Measurements from ENCODE around the gene CAMKV. TPM values are rescaled to one million over a fixed set of nuclear protein-coding genes. Genes with fewer than 3 reads are reported as not detected.

The CAMKV gene
- total RNA-seq, 2 donors from 2014 or later, result not detected

DNA sequence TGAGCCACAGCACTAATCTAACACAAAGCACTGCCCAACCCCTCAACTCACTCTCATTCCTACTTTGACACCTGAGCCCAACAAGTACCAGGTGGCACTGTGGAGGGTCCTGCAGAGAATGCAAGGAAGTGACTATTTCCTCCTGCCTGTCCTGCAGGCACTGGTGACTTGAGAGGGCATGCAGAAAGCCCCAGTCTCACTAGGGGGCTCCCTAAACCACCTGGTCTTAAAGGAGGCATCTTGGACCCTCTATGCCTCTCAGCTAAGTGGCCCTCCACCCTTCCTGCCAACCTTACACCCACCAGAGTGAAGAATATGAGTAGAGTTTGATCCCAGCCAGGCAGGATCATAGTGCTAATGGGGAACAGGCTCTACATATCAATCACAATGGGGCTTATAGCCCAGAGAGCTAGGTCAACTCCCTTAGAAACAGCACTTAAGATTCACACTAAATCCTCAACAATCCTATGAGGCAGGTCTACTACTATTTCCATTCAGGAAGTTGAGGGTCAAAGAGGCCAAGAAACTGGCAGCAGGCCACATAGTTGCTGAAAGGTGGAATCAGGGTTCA, 28.5 kb downstream of the CAMKV start:
- ATAC-seq (no peak), DNase-seq (no peak)

DNA sequence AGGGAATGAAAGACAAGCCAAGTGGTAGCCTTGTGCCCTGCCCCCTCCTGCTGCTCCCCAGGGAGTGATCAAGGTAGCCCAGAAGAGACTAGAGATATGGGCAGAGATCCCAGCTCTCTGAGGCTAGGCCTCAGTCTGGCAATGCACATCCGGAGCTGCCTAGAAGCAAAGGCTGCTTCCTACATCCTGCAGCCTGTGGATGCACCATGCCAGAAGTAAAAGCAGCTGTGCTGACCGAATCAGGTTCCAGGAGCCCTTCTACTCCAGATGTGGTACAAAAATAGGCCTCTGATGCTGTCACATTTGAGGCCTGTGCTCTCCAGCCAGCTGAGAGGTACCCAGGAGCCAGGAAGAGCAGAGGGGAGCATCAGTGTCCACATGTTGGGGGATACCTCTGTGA, 29.3 kb downstream of the CAMKV start:
- ATAC-seq (no peak), DNase-seq (no peak)
- no peaks in the 10 kb centered on the region for H3K27me3 ChIP-seq
- no peak overlapping the region for H3K27ac ChIP-seq
- 64 to 67% methylated on average over 1 to 2 of the region's 2 CpGs for WGBS, 2 donors
- intact Hi-C loops (cut with DNase I), result loop anchor here (5.0 kb wide), 1 partner anchor 38 kb away; the partner anchor contains the start of gene INKA1
- TF ChIP-seq POLR2A (IDR thresholded peaks at IDR 0.05), result no peak
- TF ChIP-seq, protein P1, sequence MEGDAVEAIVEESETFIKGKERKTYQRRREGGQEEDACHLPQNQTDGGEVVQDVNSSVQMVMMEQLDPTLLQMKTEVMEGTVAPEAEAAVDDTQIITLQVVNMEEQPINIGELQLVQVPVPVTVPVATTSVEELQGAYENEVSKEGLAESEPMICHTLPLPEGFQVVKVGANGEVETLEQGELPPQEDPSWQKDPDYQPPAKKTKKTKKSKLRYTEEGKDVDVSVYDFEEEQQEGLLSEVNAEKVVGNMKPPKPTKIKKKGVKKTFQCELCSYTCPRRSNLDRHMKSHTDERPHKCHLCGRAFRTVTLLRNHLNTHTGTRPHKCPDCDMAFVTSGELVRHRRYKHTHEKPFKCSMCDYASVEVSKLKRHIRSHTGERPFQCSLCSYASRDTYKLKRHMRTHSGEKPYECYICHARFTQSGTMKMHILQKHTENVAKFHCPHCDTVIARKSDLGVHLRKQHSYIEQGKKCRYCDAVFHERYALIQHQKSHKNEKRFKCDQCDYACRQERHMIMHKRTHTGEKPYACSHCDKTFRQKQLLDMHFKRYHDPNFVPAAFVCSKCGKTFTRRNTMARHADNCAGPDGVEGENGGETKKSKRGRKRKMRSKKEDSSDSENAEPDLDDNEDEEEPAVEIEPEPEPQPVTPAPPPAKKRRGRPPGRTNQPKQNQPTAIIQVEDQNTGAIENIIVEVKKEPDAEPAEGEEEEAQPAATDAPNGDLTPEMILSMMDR (IDR thresholded peaks at IDR 0.05), result no peak
- H3K4me3 ChIP-seq, result no peak overlapping the region
- H3K9me3 ChIP-seq, result no peaks in the 10 kb centered on the region
- peaks cover 13% of the 10 kb centered on the region for H3K4me1 ChIP-seq
- H3K36me3 ChIP-seq (replicated peaks in 1 of 2; ENCODE audit: insufficient read depth in 1 of 2, low read depth in 2 of 2), result no peaks in the 10 kb centered on the region

More for the DNA sequence above, 28.5 kb downstream of the CAMKV start:
- Histone ChIP-seq H3K27me3 (no peaks in the 10 kb centered on the region), H3K4me3 (no peak overlapping the region), H3K27ac (no peak overlapping the region), H3K36me3 (replicated peaks in 1 of 2; ENCODE audit: insufficient read depth in 1 of 2, low read depth in 2 of 2) (no peaks in the 10 kb centered on the region), H3K9me3 (no peaks in the 10 kb centered on the region), H3K4me1 (peaks cover 13% of the 10 kb centered on the region)
- intact Hi-C loops (cut with DNase I), result loop anchor here (5.0 kb wide), 1 partner anchor 39 kb away; the partner anchor contains the start of gene INKA1
- TF ChIP-seq POLR2A (IDR thresholded peaks at IDR 0.05), result no peak
- TF ChIP-seq, protein P1 (IDR thresholded peaks at IDR 0.05), result no peak

DNA sequence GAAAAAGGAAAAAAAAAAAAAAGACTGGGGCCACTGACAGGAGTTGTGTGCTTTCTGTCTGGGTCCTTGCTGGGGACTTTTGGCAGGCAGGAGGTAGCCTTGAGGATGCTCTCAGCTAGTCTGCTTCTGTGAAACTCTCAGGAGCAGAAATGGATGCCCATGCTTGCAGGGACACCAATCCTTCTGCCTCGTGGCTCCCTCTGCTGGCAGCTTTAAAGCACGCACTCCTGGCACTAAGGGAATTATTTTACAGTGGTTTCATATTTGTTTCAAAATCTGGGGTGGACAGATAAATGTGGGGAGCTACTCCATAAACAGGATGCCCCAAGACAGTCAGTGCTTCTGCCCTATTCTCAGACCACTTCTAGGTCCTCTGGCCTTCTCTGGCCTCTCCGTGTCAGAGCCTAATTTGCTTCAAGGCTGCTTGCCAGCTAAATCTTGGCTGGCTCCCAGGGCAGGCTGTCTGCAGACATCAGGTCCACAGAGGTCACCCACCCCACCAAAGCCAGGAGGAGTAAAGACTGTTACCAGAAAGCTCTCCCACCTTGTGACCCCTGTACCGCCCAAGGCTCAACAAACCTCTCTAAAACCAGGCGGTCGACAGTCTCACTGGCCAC, 30.4 kb downstream of the CAMKV start:
- H3K4me3 ChIP-seq, result no peak overlapping the region
- peak; percentile 87 for ATAC-seq
- no peak for TF ChIP-seq POLR2A (IDR thresholded peaks at IDR 0.05)
- TF ChIP-seq, protein P1 (IDR thresholded peaks at IDR 0.05), result peak; percentile 87 to 94 (median 91)
- H3K27me3 ChIP-seq, result no peaks in the 10 kb centered on the region
- H3K27ac ChIP-seq, result peak overlapping the region in 1 of 4 donors; percentile 22
- peaks cover 6% of the 10 kb centered on the region for H3K4me1 ChIP-seq
- H3K36me3 ChIP-seq (replicated peaks in 1 of 2; ENCODE audit: insufficient read depth in 1 of 2, low read depth in 2 of 2), result no peaks in the 10 kb centered on the region
- no peaks in the 10 kb centered on the region for H3K9me3 ChIP-seq
- 37 to 44% methylated on average over 6 of the region's 6 CpGs for WGBS, 2 donors
- intact Hi-C loops (cut with DNase I), result loop anchor here (10.0 kb wide), 1 partner anchor 134 kb away; no protein-coding TSS in a partner anchor
- peak; percentile 80 to 85 (median 82) for DNase-seq

DNA sequence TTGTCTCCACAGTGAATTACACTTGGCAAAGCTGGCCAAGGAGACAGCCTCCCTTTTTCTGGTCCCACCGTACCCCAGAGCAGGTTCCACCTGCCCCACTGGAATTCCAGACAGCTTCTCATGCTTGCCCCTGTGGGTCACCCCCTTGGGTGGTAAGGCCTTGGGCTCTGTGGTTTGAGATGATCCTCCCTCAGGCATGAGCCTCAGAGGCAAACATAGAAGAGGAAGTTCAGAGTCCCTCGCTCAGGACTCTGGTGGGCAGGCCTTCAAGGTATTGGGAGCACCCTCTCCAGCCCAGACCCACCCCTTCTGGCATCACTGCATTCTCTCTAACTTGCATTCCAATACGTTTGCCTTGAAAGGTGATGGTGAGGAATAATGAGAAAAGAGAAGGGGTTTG, 38.4 kb downstream of the CAMKV start:
- Histone ChIP-seq H3K4me1 (no peaks in the 10 kb centered on the region), H3K27me3 (no peaks in the 10 kb centered on the region), H3K9me3 (no peaks in the 10 kb centered on the region), H3K4me3 (no peak overlapping the region), H3K36me3 (replicated peaks in 1 of 2; ENCODE audit: insufficient read depth in 1 of 2, low read depth in 2 of 2) (no peaks in the 10 kb centered on the region), H3K27ac (no peak overlapping the region)
- ATAC-seq, result no peak
- TF ChIP-seq POLR2A (IDR thresholded peaks at IDR 0.05), result no peak
- TF ChIP-seq, protein P1 (IDR thresholded peaks at IDR 0.05), result no peak
- intact Hi-C loops (cut with DNase I), result loop anchor here (10.0 kb wide), 1 partner anchor 127 kb away; no protein-coding TSS in a partner anchor
- 52 to 59% methylated on average over 3 of the region's 3 CpGs for WGBS, 2 donors
- DNase-seq, result no peak

Data from body of pancreas (tissue), 4 donors.